ENCODE data around the gene RCOR1. TPM values are rescaled to one million over a fixed set of nuclear protein-coding genes. Genes with fewer than 3 reads are reported as not detected.

The RCOR1 gene
- polyA plus RNA-seq, 1 donor, result 44.0 TPM

- DNase-seq, result no peak
These were observed 80.0 kb downstream of the RCOR1 start for GRCh38 chr14:102672410-102672960.

GRCh38 chr14:102675396-102675795 is 82.9 kb downstream of the RCOR1 start:
- no peak for DNase-seq

- DNase-seq, result no peak
These were observed 85.9 kb downstream of the RCOR1 start for GRCh38 chr14:102678394-102678793.

- no peak for DNase-seq
These were observed 91.2 kb downstream of the RCOR1 start for GRCh38 chr14:102683399-102684297.

GRCh38 chr14:102684298-102684663 is 91.8 kb downstream of the RCOR1 start:
- DNase-seq, result no peak

GRCh38 chr14:102686196-102686801 is 93.8 kb downstream of the RCOR1 start:
- DNase-seq, result no peak

- no peak for DNase-seq
These were observed 95.8 kb downstream of the RCOR1 start for GRCh38 chr14:102688290-102688689.

GRCh38 chr14:102690509-102691286 is 98.2 kb downstream of the RCOR1 start:
- DNase-seq, result no peak

GRCh38 chr14:102691763-102692162 is 99.3 kb downstream of the RCOR1 start:
- DNase-seq, result no peak

GRCh38 chr14:102692334-102692733 is 99.9 kb downstream of the RCOR1 start:
- no peak for DNase-seq

- no peak for DNase-seq
These were observed 100.7 kb downstream of the RCOR1 start for GRCh38 chr14:102693006-102693755.

GRCh38 chr14:102694530-102695166 is 102.2 kb downstream of the RCOR1 start:
- DNase-seq, result peak; percentile 81

GRCh38 chr14:102695167-102695555 is 102.7 kb downstream of the RCOR1 start:
- DNase-seq, result no peak

- DNase-seq, result no peak
These were observed 103.9 kb downstream of the RCOR1 start for GRCh38 chr14:102696332-102696731.

GRCh38 chr14:102696856-102697495 is 104.5 kb downstream of the RCOR1 start:
- no peak for DNase-seq

GRCh38 chr14:102697501-102697900 is 105.1 kb downstream of the RCOR1 start:
- no peak for DNase-seq

- DNase-seq, result no peak
These were observed 107.1 kb downstream of the RCOR1 start for GRCh38 chr14:102699416-102700110.

- DNase-seq, result no peak
These were observed 116.0 kb downstream of the RCOR1 start for GRCh38 chr14:102708494-102708893.

GRCh38 chr14:102711207-102711606 is 118.8 kb downstream of the RCOR1 start:
- DNase-seq, result no peak

GRCh38 chr14:102711946-102712345 is 119.5 kb downstream of the RCOR1 start:
- no peak for DNase-seq

Measured in left kidney (tissue), 2 donors.